GM08714 (cell line): ENCODE measurements around the gene ZFP90.
A peak's percentile ranks its signal among the peaks of the same experiment; 100 is the strongest.
"Not testable (repeated sequence)": the region's sequence is repeated elsewhere in the genome, so short reads cannot be mapped to it uniquely, and the experiment has no call there.

ENCODE experiments used
- H3K4me3 ChIP-seq: fragments of 200-500 bp; sonication (Bioruptor generic); 2 replicates; pipeline ENCODE4 v1.5.1; 2014; ENCODE audit warnings: mild to moderate bottlenecking, low read length, inconsistent platforms
- ZNF274 ChIP-seq: IDR thresholded peaks from 2 replicates; pipeline ENCODE4 v1.6.1; 2012; ENCODE audit warnings: mild to moderate bottlenecking, low read depth, low read length

Gene ZFP90

DNA sequence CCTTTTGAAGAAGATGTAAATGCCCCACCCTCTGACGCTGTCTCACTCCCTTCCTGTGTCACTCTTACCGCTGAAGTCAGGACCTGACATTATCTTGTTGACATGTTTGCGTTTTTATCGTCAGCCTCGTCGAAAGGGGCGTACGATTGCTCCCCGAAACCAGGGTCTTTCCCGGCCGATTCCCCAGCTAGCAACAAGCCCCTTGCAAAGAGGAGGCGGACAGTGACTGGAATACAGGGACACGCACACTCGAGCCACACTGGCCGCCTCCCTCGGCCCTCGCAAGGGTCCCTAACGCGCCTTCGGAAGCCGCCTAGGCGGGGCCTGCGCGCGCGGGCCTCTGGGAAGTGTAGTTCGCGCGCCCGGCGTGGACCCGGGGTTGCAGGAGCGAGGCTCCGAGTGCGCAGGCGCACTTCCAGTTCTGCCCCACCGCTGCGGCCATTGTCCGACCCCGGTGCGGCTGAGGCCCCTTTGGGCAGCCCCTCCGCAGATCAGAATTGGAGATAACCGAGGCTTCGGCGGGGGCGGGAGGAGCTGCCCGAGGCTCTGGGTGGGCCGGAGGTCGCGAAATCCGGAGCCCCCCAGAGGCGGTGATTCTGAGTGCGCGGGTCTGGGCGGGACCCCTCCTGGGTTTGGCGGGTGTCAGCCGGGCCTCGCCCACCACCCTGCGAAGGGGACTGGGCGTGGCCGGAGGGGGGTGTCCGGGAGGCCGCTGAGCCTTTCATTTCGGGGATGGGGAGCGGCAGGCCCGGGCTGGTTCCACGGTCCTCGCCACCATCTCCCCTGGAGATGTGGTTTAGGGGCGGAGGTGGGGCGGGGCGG is at the start of gene ZFP90:
Gene ZFP90, plus strand, starts transcription at position 412 of the 822 bp plus-strand sequence. CDS start 502 bp downstream, outside the sequence.
- no peak for TF ChIP-seq ZNF274
- peak within 1 kb of the TSS; percentile 79 for H3K4me3 ChIP-seq

DNA sequence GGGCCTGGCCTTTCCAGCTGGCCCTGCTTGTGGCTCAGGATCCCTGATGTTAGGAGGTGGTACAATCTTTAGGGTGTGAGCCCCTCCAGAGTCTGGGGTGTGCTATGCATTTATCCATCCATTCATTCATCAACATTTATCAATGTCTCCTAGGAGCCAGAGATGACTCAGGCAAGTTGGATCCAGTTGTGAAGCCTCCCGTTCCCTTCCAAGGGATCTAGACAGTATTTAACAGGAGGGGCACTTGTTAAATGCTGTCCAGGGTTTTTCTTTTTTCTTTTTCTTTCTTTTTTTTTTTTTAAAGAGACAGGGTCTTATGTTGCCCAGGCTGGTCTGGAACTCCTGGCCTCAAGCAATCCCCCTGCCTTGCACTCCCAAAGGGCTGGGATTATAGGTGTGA is 48.7 kb upstream of the ZFP90 start:
- TF ChIP-seq ZNF274: no peak
- no peak overlapping the region for H3K4me3 ChIP-seq

DNA sequence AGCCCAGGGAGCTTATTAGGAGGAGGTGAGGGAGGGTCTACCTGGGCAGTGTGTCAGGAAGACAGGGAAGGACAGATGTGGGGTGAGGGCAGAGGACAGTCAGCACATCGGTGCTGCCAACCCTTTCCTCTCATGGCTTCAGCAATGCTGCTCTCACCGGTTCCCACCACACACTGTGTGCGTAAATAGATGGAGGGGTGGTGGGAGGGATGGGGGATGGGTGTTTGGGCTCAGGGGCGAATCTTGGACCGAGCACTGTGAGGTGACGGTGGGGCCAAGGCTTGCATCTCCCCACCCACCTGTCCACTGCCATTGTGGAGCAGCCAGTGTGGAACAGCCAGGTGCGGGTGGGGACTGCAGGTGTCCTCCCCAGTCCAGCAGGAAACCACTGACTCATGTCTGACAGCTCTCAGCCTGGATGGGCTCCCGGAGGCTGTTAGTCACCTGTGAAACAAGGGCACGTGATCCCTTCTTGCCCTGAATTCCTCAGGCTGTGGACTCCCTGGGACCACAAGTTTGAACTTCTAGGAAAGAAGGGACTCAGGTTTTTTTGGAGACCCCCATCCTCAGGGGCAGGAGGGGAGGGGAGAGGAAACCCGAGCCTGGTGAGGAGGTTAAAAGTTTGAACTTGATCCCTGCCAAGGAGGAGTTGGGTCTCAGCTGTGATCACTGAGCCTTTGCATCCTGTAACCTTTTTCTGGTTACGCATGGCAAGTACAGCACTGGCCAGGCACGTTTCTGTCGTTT is 48.1 kb upstream of the ZFP90 start:
- no peak overlapping the region; the same call in 1 of the 2 replicates for H3K4me3 ChIP-seq
- no peak for TF ChIP-seq ZNF274

DNA sequence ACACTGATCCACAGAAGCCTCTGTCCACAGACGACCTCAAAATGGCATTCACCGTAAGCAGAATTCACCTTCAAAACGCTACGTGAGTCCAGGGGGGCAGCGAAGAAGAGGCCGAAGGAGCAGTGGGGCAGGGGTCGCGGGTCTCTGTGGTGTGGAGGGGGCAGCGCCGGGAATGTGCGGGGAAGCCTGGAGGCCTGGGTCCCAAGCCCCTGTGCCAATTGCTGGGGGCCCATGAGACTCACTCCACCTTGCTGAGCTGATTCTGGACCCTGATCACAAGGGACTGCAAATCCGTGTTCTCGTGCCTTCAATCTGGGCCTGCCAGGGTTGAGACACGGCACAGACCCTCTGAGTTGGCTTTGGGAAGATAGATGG is 47.5 kb upstream of the ZFP90 start:
- H3K4me3 ChIP-seq: no peak overlapping the region; the same call in 1 of the 2 replicates
- no peak for TF ChIP-seq ZNF274

DNA sequence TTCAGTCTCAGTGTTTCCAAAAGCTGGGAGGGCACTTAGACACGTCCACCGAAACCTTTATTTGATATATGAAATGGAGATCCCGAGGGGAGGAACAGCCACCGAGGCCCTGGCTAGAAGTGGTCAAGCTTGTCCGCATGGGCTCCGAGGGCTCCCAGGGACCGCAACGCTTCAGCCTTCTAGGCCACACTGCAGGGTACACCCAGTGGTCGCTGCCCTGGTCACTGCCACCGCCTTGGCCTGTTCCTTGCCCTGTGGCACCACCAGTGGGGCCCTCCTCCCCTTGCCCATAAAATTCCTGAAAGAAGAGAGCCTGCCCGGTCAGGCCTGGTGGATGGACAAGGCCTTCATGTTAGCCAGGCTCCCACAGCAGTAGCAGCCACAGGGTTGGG is 46.9 kb upstream of the ZFP90 start:
- TF ChIP-seq ZNF274: no peak
- H3K4me3 ChIP-seq: no peak overlapping the region

DNA sequence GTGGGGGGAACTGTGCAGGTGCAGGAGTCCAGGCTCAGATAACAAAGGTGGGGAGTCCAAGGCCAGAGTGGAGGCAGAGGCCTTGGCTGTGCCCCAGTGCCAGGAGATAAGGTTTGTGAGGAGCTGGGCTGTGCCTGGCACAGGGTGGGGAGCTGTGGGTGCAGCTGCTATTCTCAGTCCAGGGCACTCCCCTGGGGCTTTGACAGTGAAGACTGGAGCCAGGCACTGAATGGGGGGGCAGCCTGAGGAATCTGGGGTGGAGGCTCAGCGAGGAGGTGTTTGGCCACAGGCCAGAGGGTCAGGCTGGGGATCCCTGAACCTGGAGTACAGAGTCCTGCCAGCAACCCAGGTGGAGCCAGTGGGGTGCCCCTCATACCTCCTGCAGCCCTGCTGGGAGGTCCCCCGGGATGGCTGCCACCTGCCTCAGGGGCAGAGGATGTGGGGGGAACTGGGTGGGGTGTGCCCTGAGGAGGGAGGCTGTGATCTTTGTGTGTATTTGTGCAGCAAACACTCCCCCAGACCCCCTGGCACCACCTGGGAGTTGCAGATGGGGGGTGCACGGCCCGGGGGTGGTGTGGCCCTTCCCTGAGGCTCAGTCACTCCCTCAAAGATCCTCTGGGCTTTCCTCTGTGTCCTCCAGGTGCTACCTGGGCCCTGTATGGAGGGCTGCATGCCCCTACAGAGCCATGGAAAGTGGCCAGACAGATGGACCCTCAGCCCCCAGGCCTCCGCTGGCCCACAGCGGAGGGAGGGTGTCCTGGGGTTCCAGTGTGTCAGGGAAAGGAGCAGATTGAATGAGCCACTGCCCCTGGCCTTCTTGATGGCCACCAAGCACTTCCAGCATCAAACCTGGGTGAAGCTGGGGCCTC is 46.3 kb upstream of the ZFP90 start:
- TF ChIP-seq ZNF274: no peak

DNA sequence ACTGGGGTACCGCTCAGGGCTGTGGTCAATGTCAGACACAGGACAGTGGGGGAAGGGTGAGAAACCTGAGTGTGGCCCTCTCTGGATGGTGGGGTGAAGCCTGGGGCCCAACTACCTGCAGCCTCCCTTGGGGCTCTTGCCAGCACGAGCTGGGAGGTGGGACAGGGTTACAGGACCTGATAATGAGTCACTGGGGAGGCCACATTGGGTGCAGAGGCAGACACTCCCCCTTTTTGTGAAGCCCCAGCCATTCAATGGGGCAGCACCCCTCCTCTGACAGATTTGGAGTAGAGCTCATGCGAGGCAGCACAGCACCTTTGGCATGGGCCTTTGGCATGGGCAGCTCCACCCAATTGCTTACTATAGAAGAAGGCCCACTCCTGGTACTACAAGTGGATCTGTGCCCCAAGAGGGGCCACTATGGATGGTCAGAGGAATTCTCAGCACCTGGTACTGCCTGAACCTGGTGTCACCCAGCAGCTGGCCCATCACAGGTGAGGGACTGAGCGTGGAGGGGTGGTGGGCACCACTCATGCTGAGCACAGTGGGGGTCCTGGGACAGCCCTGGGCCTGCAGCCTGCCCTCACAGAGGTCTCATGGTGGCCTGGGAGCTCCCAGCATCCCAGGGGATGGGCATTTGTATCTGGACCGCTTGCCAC is 45.5 kb upstream of the ZFP90 start:
- H3K4me3 ChIP-seq: no peak overlapping the region
- TF ChIP-seq ZNF274: no peak

More for the DNA sequence above, 46.3 kb upstream of the ZFP90 start:
- H3K4me3 ChIP-seq: no peak overlapping the region

DNA sequence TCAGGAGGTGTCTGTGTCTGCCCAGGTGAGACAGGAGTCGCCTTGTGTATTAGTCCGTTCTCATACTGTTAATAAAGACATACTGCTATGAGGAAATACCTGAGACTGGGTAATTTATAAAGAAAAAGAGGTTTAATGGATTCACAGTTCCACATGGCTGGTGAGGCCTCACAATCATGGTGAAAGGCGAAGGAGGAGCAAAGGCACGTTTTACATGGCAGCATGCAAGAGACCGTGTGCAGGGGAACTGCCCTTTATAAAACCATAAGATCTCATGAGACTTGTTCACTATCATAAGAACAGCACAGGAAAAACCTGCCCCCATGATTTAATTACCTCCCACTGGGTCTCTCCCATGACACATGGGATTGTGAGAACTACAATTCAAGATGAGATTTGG is 44.8 kb upstream of the ZFP90 start:
- not testable (repeated sequence) for H3K4me3 ChIP-seq

DNA sequence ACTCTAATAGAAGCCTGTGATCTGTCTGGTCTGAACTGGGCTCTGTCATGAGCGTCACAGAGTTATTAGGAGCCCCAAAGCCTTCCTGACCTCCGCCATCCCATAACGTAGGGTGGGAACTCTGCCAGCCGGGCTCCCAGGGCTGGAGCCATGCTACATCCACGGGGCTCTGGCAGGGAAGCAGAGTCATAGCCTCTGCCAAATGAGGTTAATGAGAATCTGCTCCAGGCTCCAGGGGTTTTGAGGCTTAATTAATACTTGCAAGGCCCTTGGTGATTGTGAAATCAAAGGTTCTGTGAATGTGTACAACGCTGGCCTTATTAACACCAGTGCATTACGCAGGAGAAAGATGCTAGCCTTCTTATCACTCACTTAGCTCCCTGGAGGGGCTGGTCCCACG is 42.4 kb upstream of the ZFP90 start:
- H3K4me3 ChIP-seq: no peak overlapping the region
- no peak for TF ChIP-seq ZNF274

DNA sequence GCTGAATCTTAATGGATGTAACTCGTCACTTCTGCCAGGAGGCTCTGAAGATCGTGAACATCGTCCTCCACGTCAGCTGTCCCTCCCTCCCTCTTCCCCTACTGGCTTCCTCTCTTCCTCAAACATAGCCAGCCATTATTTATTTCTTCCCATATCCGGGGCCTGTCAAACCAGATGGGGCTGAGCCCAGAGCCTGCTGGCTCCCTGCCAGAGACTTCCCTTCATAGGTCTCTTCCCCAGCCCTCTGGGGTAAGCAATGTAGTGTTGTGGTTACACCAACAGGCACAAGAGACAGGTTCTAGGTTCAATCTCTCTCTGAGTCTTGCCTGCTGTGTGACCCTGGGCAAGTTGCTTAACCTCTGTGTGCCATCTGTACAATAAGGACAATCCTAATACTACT is 40.1 kb upstream of the ZFP90 start:
- TF ChIP-seq ZNF274: no peak
- no peak overlapping the region for H3K4me3 ChIP-seq

DNA sequence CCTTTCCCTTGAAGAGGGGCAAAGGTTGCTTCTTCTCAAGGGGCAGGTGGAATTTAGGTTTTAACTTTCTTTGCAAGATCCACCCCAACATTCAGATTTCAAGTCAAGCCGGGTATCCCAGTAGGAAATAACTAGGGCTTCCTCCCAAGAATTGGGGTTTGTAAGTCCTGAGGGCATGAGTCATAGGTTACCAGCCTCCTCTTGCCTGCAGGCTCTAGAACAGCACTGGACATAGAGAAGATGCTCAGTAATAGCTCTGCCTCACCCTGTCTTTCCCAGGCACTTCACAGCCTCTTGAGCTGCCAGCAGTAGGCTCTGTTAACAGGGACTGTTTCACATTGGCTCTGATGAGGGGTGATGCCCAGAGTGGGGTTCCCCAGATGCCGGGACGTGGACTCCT is 35.8 kb upstream of the ZFP90 start:
- no peak for TF ChIP-seq ZNF274
- H3K4me3 ChIP-seq: no peak overlapping the region

DNA sequence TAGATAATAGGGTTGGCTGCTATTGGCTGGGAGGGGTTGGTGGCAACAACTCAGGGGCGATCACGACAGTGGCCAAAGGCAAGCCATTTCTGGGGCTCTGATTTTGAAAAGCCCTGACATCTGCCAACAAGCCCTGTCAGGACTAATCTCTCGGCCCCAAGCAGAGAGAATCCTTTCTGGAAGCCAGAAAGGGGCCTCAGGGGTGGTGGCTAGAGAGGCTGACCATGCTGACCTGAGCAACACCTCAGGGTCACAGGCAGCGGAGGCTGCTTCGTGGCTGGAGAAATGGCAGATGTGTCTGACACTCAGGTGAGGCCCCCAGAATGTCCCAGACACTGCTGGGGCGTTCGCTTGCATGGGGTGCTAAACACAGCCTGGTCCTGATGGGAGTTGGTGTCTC is 35.0 kb upstream of the ZFP90 start:
- H3K4me3 ChIP-seq: no peak overlapping the region
- TF ChIP-seq ZNF274: no peak

DNA sequence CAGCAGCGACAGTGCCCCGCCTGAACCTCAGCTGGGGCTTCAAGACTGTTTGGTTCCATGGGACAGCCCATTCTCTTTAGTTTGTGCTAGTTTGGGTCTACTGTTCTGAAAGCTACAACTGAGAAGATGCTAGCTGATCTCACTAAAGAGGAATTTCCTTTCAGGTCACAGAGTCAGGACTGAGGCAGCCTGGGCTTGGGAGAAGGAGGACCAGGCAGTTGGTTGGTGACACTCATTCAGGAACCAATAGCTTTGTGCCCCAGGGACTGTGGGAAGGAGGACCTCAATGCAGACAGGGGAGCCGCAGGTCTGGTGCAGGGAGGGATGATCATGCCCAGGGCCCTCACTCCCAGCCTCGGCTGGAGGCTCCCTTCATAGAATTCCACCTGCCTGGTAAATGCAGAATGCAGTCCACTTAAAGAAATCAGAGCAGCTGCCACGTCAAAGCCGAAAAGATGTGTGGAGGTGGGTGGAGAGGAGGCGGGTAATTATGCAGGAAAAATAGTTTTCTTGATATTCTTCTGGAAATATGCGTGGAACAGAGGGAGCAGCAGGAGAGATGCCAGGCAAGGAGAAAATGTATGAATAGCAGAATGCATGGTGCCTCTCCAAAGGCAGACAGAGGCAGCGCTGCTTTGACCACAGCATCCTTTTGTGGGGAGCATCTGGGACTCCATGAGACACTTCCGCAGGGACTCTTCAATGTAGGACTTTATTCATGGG is 32.6 kb upstream of the ZFP90 start:
- no peak overlapping the region for H3K4me3 ChIP-seq
- TF ChIP-seq ZNF274: no peak

DNA sequence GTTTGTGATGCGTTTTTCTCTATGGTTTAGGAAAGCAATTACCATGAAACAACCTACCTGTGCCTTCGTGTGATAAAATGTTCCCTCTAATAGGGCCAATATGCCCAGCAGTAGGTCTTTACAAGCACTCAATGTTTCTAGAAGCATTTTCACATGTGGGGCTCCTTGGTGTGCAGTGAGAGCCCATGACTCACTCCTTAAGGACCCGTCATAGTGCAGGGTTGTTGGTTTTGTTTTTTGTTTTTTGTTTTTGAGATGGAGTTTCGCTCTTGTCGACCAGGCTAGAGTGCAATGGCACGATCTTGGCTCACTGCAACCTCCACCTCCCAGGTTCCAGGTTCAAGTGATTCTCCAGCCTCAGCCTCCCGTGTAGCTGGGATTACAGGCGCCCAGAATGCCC is 31.1 kb upstream of the ZFP90 start:
- no peak overlapping the region for H3K4me3 ChIP-seq
- TF ChIP-seq ZNF274: no peak
